Measurements from ENCODE around the gene NFU1. TPM values are rescaled to one million over a fixed set of nuclear protein-coding genes. Genes with fewer than 3 reads are reported as not detected.
A peak's percentile ranks its signal among the peaks of the same experiment; 100 is the strongest.

Gene NFU1
- total and polyA plus RNA-seq, 2 of the 13 experiments (the other 11 are each of a cell fraction or from before 2014, with no cell fraction given) = 39.1 to 84.0 TPM

GRCh38 chr2:69483696-69484095 lies 46.5 kb upstream of the NFU1 start (continued):
- TF ChIP-seq ZHX1 (CRISPR knock-in tag; IDR thresholded peaks at IDR 0.05; ENCODE audit: low read depth) (no peak), CEBPG (CRISPR knock-in tag; IDR thresholded peaks at IDR 0.05) (0 out of 2 replicates have a peak, but pooled peaks have one; percentile 2), IKZF1 (IDR thresholded peaks at IDR 0.05) (no peak), PPARG (CRISPR knock-in tag; conservative IDR thresholded peaks at IDR 0.05) (peak; percentile 31; the same call in 1 of the 2 replicates), ZNF563 (CRISPR knock-in tag; IDR thresholded peaks at IDR 0.05) (no peak), RORA (CRISPR knock-in tag; IDR thresholded peaks at IDR 0.05) (no peak), ATF1 (CRISPR knock-in tag; IDR thresholded peaks at IDR 0.05) (no peak), ARID5B (CRISPR knock-in tag; IDR thresholded peaks at IDR 0.05) (peak; percentile 47; the same call in 1 of the 2 replicates), ZNF644 (CRISPR knock-in tag; IDR thresholded peaks at IDR 0.05; ENCODE audit: low read depth) (no peak), ELF3 (CRISPR knock-in tag; IDR thresholded peaks at IDR 0.05) (peak; percentile 82), SOX5 (CRISPR knock-in tag; IDR thresholded peaks at IDR 0.05; ENCODE audit: borderline replicate concordance) (peak; percentile 60; the same call in 1 of the 2 replicates)
- TF ChIP-seq, protein P1, sequence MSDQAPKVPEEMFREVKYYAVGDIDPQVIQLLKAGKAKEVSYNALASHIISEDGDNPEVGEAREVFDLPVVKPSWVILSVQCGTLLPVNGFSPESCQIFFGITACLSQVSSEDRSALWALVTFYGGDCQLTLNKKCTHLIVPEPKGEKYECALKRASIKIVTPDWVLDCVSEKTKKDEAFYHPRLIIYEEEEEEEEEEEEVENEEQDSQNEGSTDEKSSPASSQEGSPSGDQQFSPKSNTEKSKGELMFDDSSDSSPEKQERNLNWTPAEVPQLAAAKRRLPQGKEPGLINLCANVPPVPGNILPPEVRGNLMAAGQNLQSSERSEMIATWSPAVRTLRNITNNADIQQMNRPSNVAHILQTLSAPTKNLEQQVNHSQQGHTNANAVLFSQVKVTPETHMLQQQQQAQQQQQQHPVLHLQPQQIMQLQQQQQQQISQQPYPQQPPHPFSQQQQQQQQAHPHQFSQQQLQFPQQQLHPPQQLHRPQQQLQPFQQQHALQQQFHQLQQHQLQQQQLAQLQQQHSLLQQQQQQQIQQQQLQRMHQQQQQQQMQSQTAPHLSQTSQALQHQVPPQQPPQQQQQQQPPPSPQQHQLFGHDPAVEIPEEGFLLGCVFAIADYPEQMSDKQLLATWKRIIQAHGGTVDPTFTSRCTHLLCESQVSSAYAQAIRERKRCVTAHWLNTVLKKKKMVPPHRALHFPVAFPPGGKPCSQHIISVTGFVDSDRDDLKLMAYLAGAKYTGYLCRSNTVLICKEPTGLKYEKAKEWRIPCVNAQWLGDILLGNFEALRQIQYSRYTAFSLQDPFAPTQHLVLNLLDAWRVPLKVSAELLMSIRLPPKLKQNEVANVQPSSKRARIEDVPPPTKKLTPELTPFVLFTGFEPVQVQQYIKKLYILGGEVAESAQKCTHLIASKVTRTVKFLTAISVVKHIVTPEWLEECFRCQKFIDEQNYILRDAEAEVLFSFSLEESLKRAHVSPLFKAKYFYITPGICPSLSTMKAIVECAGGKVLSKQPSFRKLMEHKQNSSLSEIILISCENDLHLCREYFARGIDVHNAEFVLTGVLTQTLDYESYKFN (CRISPR knock-in tag; conservative IDR thresholded peaks at IDR 0.05) = peak; percentile 23; the same call in 1 of the 2 replicates
- TF ChIP-seq, protein P2, sequence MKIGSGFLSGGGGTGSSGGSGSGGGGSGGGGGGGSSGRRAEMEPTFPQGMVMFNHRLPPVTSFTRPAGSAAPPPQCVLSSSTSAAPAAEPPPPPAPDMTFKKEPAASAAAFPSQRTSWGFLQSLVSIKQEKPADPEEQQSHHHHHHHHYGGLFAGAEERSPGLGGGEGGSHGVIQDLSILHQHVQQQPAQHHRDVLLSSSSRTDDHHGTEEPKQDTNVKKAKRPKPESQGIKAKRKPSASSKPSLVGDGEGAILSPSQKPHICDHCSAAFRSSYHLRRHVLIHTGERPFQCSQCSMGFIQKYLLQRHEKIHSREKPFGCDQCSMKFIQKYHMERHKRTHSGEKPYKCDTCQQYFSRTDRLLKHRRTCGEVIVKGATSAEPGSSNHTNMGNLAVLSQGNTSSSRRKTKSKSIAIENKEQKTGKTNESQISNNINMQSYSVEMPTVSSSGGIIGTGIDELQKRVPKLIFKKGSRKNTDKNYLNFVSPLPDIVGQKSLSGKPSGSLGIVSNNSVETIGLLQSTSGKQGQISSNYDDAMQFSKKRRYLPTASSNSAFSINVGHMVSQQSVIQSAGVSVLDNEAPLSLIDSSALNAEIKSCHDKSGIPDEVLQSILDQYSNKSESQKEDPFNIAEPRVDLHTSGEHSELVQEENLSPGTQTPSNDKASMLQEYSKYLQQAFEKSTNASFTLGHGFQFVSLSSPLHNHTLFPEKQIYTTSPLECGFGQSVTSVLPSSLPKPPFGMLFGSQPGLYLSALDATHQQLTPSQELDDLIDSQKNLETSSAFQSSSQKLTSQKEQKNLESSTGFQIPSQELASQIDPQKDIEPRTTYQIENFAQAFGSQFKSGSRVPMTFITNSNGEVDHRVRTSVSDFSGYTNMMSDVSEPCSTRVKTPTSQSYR (CRISPR knock-in tag; IDR thresholded peaks at IDR 0.05; ENCODE audit: borderline replicate concordance) = no peak
- TF ChIP-seq, protein P3, sequence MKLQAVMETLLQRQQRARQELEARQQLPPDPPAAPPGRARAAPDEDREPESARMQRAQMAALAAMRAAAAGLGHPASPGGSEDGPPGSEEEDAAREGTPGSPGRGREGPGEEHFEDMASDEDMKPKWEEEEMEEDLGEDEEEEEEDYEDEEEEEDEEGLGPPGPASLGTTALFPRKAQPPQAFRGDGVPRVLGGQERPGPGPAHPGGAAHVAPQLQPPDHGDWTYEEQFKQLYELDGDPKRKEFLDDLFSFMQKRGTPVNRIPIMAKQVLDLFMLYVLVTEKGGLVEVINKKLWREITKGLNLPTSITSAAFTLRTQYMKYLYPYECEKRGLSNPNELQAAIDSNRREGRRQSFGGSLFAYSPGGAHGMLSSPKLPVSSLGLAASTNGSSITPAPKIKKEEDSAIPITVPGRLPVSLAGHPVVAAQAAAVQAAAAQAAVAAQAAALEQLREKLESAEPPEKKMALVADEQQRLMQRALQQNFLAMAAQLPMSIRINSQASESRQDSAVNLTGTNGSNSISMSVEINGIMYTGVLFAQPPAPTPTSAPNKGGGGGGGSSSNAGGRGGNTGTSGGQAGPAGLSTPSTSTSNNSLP (IDR thresholded peaks at IDR 0.05; ENCODE audit: low read depth, low read length) = 0 out of 2 replicates have a peak, but pooled peaks have one; percentile 19

All from HepG2 (cell line).